HL-60 (cell line): Measurements from ENCODE around the gene CCDC187.

Experiments used
- CTCF ChIP-seq: IDR thresholded peaks from one replicate; pipeline ENCODE4 v1.5.1; 2011; ENCODE audit warnings: low read length, control low read depth, inconsistent platforms; ENCODE audit not compliant: insufficient read depth
- GABPA ChIP-seq: IDR thresholded peaks from 2 replicates; pipeline ENCODE4 v1.6.1; 2012; ENCODE audit warnings: low read depth
- POLR2AphosphoS5 ChIP-seq: IDR thresholded peaks from 2 replicates; pipeline ENCODE4 v1.6.1; 2012; ENCODE audit warnings: low read depth

GRCh38 chr9:136347472-136348256 lies 43.8 kb upstream of the CCDC187 start:
- TF ChIP-seq CTCF (no peak), GABPA (no peak), POLR2AphosphoS5 (no peak)
